Motor neuron (in vitro differentiated cells): ENCODE measurements around the gene WDR37. TPM values are rescaled to one million over a fixed set of nuclear protein-coding genes. Genes with fewer than 3 reads are reported as not detected.

Source experiments
- ATAC-seq, 8 experiments: fragments of 200-7000 bp; cut with Tn5 transposase; replicated peaks in 6 of 8; 2 replicates each; pipeline ENCODE4 v1.8.0; 2021; ENCODE audit warnings: mild to moderate bottlenecking in 8 of 8, moderate library complexity in 8 of 8
- H3K27ac ChIP-seq, 2 donors: fragments of 250-450 bp; sonication (Bioruptor Pico); 2 replicates each; pipeline ENCODE4 v1.9.0; 2021; ENCODE audit warnings: antibody characterized with exemption in 2 of 2, mild to moderate bottlenecking in 2 of 2, moderate library complexity in 1 of 2
- H3K4me1 ChIP-seq, 2 donors: fragments of 250-450 bp; sonication (Bioruptor Pico); replicated peaks in 1 of 2; 2 replicates each; pipeline ENCODE4 v1.6.1; 2021; ENCODE audit warnings: antibody characterized with exemption in 2 of 2, mild to moderate bottlenecking in 2 of 2, moderate library complexity in 1 of 2
- H3K4me3 ChIP-seq, 5 donors: fragments of 250-450 bp; sonication (Bioruptor Pico); 2 replicates each; pipeline ENCODE4 v1.9.0; 2021; ENCODE audit warnings: antibody characterized with exemption in 5 of 5, mild to moderate bottlenecking in 5 of 5, moderate library complexity in 4 of 5
- WGBS, 10 experiments: fragments of 450-650 bp; shearing (Covaris generic); methylation state at CpG; one replicate each; pipeline ENCODE4 v1.0.0; 2022; 5-methylcytosine and 5-hydroxymethylcytosine counted together
- in situ Hi-C, 9 experiments: fragments of 400-800 bp; cut with MboI; loops; one replicate each; pipeline ENCODE4 v1.15.0; 2021; ENCODE audit warnings: low sequenced_read_pairs in 9 of 9, low pct_unique_long_range_greater_than_20kb in 2 of 9; ENCODE audit not compliant: unreplicated experiment in 9 of 9
- total RNA-seq, 8 experiments: library from RNA; unstranded; fragments of 300-600 nt; gene quantifications; 2 replicates each; pipeline versions ENCODE4 v1.2.3 to v1.2.4, GENCODE V29; 2022

Gene WDR37
- total RNA-seq, 8 experiments from 2014 or later = 8.4 to 20.3 (median 16.1) TPM

DNA sequence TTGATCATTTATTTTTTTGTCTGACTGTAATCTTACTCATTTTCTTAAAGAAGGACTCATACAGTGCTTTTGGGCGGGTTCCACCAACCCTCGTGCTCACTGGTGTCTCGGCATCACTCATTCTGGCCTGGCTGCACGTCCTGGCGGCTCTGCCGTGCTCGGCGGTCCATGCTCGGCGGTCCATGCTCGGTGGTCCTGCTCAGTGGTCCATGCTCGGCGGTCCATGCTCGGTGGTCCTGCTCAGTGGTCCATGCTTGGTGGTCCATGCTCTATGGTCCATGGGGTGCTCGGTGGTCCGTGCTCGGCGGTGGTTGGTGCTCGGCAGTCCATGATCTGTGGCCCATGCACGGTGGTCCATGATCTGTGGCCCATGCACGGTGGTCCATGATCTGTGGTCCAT lies 72.5 kb downstream of the WDR37 start:
- in situ Hi-C loops = no loop called here
- ATAC-seq = peak in 1 of 8 experiments; percentile 12
- 90 to 100% (median 96%) methylated on average over 2 to 14 of the region's 21 CpGs; no CpG with 5 or more reads in 3 of the 10 experiments for WGBS, 10 experiments
- Histone ChIP-seq H3K27ac (no peak overlapping the region), H3K4me3 (no peak overlapping the region), H3K4me1 (no peaks in the 10 kb centered on the region)

DNA sequence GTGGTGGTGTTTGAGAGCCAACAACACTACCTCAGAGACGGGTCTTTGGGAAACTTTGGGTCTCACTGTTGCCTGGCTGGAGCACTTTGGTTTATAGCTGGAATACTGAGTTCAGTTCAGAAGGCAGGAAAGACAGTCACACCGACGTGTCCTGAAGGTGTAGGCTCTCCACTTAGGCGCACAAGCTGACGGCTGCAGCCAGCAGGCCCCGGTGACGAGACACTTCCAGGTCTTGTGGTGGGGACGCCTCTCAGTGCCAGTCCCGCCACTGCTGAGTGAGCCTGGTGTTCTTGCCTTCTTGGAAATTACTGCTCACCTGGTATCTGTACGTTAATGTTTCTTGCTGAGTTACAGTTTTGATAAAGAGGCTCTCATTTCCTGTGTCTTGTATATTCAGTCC lies 74.0 kb downstream of the WDR37 start:
- Histone ChIP-seq H3K4me3 (no peak overlapping the region), H3K4me1 (no peaks in the 10 kb centered on the region), H3K27ac (no peak overlapping the region)
- WGBS, 10 experiments = 92 to 100% (median 100%) methylated on average over 1 to 10 of the region's 10 CpGs; no CpG with 5 or more reads in 3 of the 10 experiments
- no peak for ATAC-seq
- in situ Hi-C loops = no loop called here

GRCh38 chr10:1130995-1131790 lies 75.0 kb downstream of the WDR37 start:
- 63 to 100% (median 97%) methylated on average over 1 to 8 of the region's 12 CpGs for WGBS, 10 experiments
- in situ Hi-C loops = no loop called here
- Histone ChIP-seq H3K4me3 (no peak overlapping the region), H3K27ac (no peak overlapping the region), H3K4me1 (no peaks in the 10 kb centered on the region)
- no peak for ATAC-seq

DNA sequence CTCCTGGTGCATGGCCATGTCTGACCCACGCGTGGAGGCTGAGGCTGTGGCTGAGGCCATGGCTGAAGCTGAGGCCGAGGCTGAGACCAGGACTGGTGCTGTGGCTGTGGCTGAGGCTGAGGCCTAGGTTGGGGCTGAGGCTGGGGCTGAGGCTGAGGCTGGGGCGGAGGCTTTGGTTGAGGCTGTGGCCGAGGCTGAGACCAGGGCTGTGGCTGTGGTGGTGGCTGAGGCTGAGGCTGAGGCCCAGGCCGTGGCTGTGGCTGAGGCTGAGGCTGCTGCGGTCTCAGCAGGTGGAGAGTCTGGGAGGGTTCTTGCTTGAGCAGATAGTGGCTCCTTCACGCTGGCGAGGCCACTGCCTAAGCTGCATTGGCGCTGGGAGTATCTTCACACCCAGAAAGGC lies 76.4 kb downstream of the WDR37 start:
- in situ Hi-C loops = no loop called here
- no peaks in the 10 kb centered on the region for H3K4me1 ChIP-seq
- H3K27ac ChIP-seq = no peak overlapping the region
- WGBS, 10 experiments = 67 to 100% (median 100%) methylated on average over 1 to 9 of the region's 10 CpGs; no CpG with 5 or more reads in 3 of the 10 experiments
- ATAC-seq = peak in 4 of 8 experiments; percentile 4 to 22 (median 14)
- no peak overlapping the region for H3K4me3 ChIP-seq

DNA sequence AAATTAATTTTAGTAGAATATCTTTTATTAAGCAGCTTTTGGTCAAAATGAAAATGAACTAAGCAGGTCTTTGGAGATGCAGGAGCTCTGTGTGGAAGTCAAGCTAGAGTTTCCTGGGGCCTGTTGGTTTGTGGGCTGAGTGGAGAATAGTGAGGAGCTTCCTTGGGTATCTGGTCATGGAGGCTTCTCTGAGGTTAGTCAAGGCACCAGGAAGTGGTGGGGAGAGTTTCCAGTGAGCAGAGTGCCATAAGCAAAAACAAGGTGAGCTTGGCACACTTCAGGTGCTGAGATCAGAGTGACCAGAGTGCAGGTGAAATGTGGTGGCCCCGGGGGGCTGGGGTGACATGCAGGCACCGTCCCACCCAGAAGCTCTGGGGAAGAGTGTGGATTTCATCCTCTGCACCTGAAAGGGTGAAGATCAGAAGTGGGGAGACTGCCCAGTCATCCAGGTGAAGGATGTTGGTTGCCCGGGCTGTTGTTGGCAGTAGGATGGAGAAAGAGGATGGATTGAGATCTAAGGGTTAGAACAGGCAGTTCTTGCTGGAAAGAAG lies 77.4 kb downstream of the WDR37 start:
- Histone ChIP-seq H3K4me1 (no peaks in the 10 kb centered on the region), H3K4me3 (no peak overlapping the region), H3K27ac (no peak overlapping the region)
- ATAC-seq = no peak
- in situ Hi-C loops = no loop called here
- 98 to 100% (median 100%) methylated on average over 1 to 3 of the region's 3 CpGs; no CpG with 5 or more reads in 5 of the 10 experiments for WGBS, 10 experiments

DNA sequence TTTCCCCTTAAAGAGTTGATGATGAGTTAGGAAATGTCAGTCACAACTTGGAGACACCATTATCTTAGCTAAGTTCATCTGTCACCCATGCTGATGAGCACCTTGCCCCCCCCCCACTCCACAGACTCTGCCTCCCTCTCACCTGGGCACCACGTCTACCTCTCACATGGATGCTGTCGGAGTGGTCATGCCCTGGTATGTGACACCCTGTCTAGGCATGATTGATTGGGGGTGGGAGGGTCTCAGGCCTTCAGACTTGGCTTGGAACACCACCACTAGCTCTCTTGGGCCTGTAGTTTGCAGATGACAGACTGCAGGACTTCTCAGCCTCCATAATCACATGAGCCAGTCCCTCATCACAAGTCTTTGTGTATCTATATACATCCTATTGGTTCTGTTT lies 78.0 kb downstream of the WDR37 start:
- no peak overlapping the region for H3K4me3 ChIP-seq
- WGBS, 10 experiments = 100% methylated on average over 1 of the region's 2 CpGs; no CpG with 5 or more reads in 9 of the 10 experiments
- H3K27ac ChIP-seq = no peak overlapping the region
- no peak for ATAC-seq
- in situ Hi-C loops = no loop called here
- no peaks in the 10 kb centered on the region for H3K4me1 ChIP-seq

GRCh38 chr10:1136268-1136667 lies 80.1 kb downstream of the WDR37 start:
- in situ Hi-C loops = no loop called here
- Histone ChIP-seq H3K4me3 (no peak overlapping the region), H3K27ac (no peak overlapping the region), H3K4me1 (no peaks in the 10 kb centered on the region)
- no peak for ATAC-seq

DNA sequence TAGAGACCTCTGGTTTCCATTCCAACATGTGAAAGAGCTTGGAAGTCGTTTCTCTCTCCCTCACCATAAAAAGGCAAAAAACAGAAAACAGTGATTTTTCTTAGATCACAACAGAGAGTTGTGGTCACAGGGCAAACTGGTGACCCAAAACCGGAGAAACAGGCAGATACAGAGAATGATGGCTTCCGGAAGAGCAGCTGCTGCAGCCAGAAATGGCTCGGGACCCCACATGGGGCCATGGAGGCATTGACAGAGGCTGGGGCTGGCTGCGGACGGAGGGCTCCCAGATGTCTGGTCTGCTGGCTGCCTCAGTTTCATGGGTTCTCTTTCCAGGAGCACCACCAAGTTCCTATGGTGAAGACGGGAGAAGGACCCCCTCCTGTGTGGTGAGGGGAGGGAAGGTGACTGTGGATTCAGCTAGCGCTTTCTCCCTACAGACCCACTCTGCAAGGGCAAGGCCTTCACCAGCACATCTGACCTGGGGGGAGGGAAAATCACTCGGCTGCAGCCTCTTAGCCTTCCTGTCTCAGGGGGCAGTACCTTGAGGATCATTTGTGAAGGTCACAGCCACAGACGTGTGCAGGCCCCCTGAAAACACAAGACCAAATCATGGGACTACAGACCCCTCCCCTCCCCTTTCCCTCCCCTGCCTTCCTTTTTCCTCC lies 81.4 kb downstream of the WDR37 start:
- no peak for ATAC-seq
- 0 to 94% (median 63%) methylated on average over 1 to 5 of the region's 10 CpGs; no CpG with 5 or more reads in 4 of the 10 experiments for WGBS, 10 experiments
- in situ Hi-C loops = no loop called here
- no peak overlapping the region for H3K4me3 ChIP-seq
- H3K27ac ChIP-seq = no peak overlapping the region
- no peaks in the 10 kb centered on the region for H3K4me1 ChIP-seq

- Histone ChIP-seq H3K27ac (no peak overlapping the region), H3K4me3 (no peak overlapping the region), H3K4me1 (no peaks in the 10 kb centered on the region)
- ATAC-seq = no peak
- in situ Hi-C loops = no loop called here
- 0 to 100% (median 57%) methylated on average over 1 of the region's 1 CpG; no CpG with 5 or more reads in 2 of the 10 experiments for WGBS, 10 experiments
Measured at GRCh38 chr10:1138529-1138928, 82.3 kb downstream of the WDR37 start.

DNA sequence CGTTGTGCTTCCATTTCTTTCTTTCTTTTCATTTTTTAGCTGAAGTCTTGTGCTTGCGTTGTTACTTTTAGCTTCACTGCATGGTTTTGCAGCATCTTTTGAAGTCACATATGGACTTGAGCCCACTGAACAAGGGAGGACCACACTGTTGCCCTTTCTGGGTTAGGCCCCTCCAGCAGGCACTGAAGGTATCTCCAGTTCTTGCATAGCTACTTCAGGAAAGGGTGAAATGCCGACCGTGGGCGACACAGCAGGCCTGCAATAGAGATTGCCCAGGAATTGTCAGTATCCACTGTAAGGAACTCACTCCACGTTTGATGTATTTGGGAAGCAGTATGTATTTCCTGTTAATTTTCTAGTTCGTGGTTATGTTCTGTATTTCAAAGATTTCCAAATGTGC lies 85.1 kb downstream of the WDR37 start:
- ATAC-seq = no peak
- Histone ChIP-seq H3K27ac (no peak overlapping the region), H3K4me3 (no peak overlapping the region), H3K4me1 (no peaks in the 10 kb centered on the region)
- 21 to 84% (median 71%) methylated on average over 1 to 7 of the region's 7 CpGs for WGBS, 10 experiments
- in situ Hi-C loops = no loop called here

- in situ Hi-C loops = no loop called here
- H3K27ac ChIP-seq = no peak overlapping the region
- 37 to 95% (median 80%) methylated on average over 2 to 10 of the region's 11 CpGs; no CpG with 5 or more reads in 4 of the 10 experiments for WGBS, 10 experiments
- H3K4me3 ChIP-seq = no peak overlapping the region
- ATAC-seq = no peak
- H3K4me1 ChIP-seq = no peaks in the 10 kb centered on the region
Measured at GRCh38 chr10:1141701-1142100, 85.5 kb downstream of the WDR37 start.

DNA sequence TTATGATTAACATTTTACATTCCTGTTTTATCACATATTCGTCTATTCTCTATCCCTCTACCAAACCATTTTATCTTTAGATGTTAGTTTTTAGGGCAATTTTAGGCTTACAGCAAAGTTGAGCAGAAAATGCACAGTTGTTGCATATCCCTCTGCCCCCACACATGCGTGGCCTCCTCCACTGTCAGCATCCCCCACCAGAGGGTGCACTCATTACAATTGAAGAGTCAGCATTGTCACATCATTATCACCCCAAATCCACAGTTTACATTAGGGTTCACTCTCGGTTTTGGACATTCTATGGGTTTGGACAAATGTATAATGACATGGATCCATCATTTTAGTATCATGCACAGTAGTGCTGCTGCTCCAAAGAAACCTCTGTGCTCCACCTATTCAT lies 86.4 kb downstream of the WDR37 start:
- in situ Hi-C loops = no loop called here
- H3K4me1 ChIP-seq = no peaks in the 10 kb centered on the region
- WGBS, 10 experiments = 0 to 89% (median 53%) methylated on average over 1 to 3 of the region's 3 CpGs
- no peak overlapping the region for H3K4me3 ChIP-seq
- ATAC-seq = no peak
- H3K27ac ChIP-seq = no peak overlapping the region

GRCh38 chr10:1147810-1148209 lies 91.6 kb downstream of the WDR37 start:
- in situ Hi-C loops = no loop called here
- Histone ChIP-seq H3K4me3 (no peak overlapping the region), H3K4me1 (no peaks in the 10 kb centered on the region), H3K27ac (no peak overlapping the region)
- ATAC-seq = no peak
- 0 to 86% (median 76%) methylated on average over 1 to 3 of the region's 5 CpGs; no CpG with 5 or more reads in 4 of the 10 experiments for WGBS, 10 experiments
